CD4-positive, alpha-beta T cell (primary cell): ENCODE results near the gene TMPRSS6. TPM values are rescaled to one million over a fixed set of nuclear protein-coding genes. Genes with fewer than 3 reads are reported as not detected.

Experiments used
- ATAC-seq: fragments of 200-7000 bp; cut with Tn5 transposase; one replicate; pipeline ENCODE4 v1.10.0; 2022; ENCODE audit warnings: mild to moderate bottlenecking; ENCODE audit not compliant: poor library complexity
- CTCF ChIA-PET: fragments of 350-600 bp; sonication (Branson Sonifier 250); formaldehyde crosslinking; loops from one replicate; lab custom pipeline; 2021; ENCODE audit warnings: antibody characterized with exemption, inconsistent platforms; lab: Charles Lee
- POLR2A ChIA-PET: fragments of 350-600 bp; sonication (Branson Sonifier 250); formaldehyde crosslinking; loops from one replicate; lab custom pipeline; 2021; ENCODE audit warnings: antibody characterized with exemption, inconsistent platforms; lab: Charles Lee
- DNase-seq, 14 experiments: peaks; one replicate each; pipeline ENCODE4 v3.0.0-alpha.2; 2013 to 2020; ENCODE audit warnings: mixed read lengths in 2 of 14
- H3K27ac ChIP-seq, 2 donors: one replicate each; pipeline versions ENCODE4 v1.5.1 to v1.7.0; 2013; ENCODE audit warnings: low read length in 2 of 2, low read depth in 1 of 2, mild to moderate bottlenecking in 1 of 2
- H3K27me3 ChIP-seq, 2 experiments: 1 replicate in 1 of 2; 2 replicates in 1 of 2; pipeline versions ENCODE4 v1.6.1 to v1.7.0; 2013; ENCODE audit warnings: low read length in 2 of 2, control low read depth in 1 of 2, mild to moderate bottlenecking in 1 of 2, moderate library complexity in 1 of 2; ENCODE audit not compliant: insufficient read depth in 2 of 2, control insufficient read depth in 1 of 2
- H3K36me3 ChIP-seq: one replicate; pipeline ENCODE4 v1.6.1; 2013; ENCODE audit warnings: low read length, control low read depth; ENCODE audit not compliant: insufficient read depth
- H3K4me1 ChIP-seq: one replicate; pipeline ENCODE4 v1.6.1; 2013; ENCODE audit warnings: low read length, control low read depth; ENCODE audit not compliant: insufficient read depth
- H3K4me3 ChIP-seq: one replicate; pipeline ENCODE4 v1.5.1; 2013; ENCODE audit warnings: mild to moderate bottlenecking, low read length, moderate library complexity
- H3K9me3 ChIP-seq, 2 experiments: 1 replicate in 1 of 2; 2 replicates in 1 of 2; pipeline versions ENCODE4 v1.6.1 to v1.7.0; 2013; ENCODE audit warnings: low read length in 2 of 2, mild to moderate bottlenecking in 2 of 2, control low read depth in 1 of 2, moderate library complexity in 1 of 2; ENCODE audit not compliant: control insufficient read depth in 1 of 2, insufficient read depth in 1 of 2
- H3K27ac Mint-ChIP-seq: one replicate; pipeline ENCODE4 v1.8.0; 2020; ENCODE audit warnings: mixed read lengths
- H3K27me3 Mint-ChIP-seq: one replicate; pipeline ENCODE4 v1.8.0; 2021; ENCODE audit warnings: mixed read lengths
- H3K36me3 Mint-ChIP-seq: one replicate; pipeline ENCODE4 v1.8.0; 2021; ENCODE audit warnings: low read depth, mixed read lengths
- H3K4me1 Mint-ChIP-seq: one replicate; pipeline ENCODE4 v1.8.0; 2021; ENCODE audit warnings: low read depth, mixed read lengths
- H3K4me3 Mint-ChIP-seq: one replicate; pipeline ENCODE4 v1.8.0; 2020; ENCODE audit warnings: mild to moderate bottlenecking, mixed read lengths
- H3K9me3 Mint-ChIP-seq: one replicate; pipeline ENCODE4 v1.8.0; 2020; ENCODE audit warnings: mixed read lengths
- intact Hi-C, 2 experiments: fragments of 100-400 bp; cut with DNase I in 1 of 2; cut with micrococcal nuclease in 1 of 2; formaldehyde crosslinking; loops; one replicate each; pipeline versions ENCODE4 v1.15.1 to v1.9.0; 2023 to 2025; cut with DNase I, micrococcal nuclease
- total RNA-seq, 174 experiments: library from RNA in 2 of 174; stranded (reverse) in 2 of 174; gene quantifications; one replicate each; pipeline ENCODE4 v1.2.3 and lab custom pipeline; 2021 to 2026
- TF ChIP-seq, protein P1 (sequence below): fragments of 200-600 bp; IDR thresholded peaks from one replicate; pipeline ENCODE4 v1.8.0; 2022; ENCODE audit warnings: antibody characterized with exemption, mild to moderate bottlenecking

TMPRSS6 gene
- total RNA-seq, 2 experiments from 2014 or later, result 0.19 to 0.39 TPM

- H3K27ac ChIP-seq, result peak overlapping the region; percentile 46 to 64
- TF ChIP-seq, protein P1, sequence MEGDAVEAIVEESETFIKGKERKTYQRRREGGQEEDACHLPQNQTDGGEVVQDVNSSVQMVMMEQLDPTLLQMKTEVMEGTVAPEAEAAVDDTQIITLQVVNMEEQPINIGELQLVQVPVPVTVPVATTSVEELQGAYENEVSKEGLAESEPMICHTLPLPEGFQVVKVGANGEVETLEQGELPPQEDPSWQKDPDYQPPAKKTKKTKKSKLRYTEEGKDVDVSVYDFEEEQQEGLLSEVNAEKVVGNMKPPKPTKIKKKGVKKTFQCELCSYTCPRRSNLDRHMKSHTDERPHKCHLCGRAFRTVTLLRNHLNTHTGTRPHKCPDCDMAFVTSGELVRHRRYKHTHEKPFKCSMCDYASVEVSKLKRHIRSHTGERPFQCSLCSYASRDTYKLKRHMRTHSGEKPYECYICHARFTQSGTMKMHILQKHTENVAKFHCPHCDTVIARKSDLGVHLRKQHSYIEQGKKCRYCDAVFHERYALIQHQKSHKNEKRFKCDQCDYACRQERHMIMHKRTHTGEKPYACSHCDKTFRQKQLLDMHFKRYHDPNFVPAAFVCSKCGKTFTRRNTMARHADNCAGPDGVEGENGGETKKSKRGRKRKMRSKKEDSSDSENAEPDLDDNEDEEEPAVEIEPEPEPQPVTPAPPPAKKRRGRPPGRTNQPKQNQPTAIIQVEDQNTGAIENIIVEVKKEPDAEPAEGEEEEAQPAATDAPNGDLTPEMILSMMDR, result no peak
- Mint-ChIP-seq H3K27me3 (no peaks in the 10 kb centered on the region), H3K9me3 (no peaks in the 10 kb centered on the region), H3K4me3 (peak overlapping the region; percentile 93), H3K27ac (peak overlapping the region; percentile 97), H3K36me3 (peaks cover 55% of the 10 kb centered on the region), H3K4me1 (peaks cover 76% of the 10 kb centered on the region)
- H3K27me3 ChIP-seq, result no peaks in the 10 kb centered on the region
- intact Hi-C loops, result loop anchor here in 1 of 2 experiments (5.0 kb wide), 1 partner anchor 35 kb away; no protein-coding TSS in a partner anchor
- ChIA-PET CTCF (interaction anchor here (1.3 to 5.5 kb wide), 6 partner anchors 13 to 68 kb away, joined by 3 to 24 read pairs (median 6); no protein-coding TSS in a partner anchor), POLR2A (interaction anchor here (0.6 to 6.3 kb wide), 7 partner anchors 16 to 988 kb away, joined by 3 to 62 read pairs (median 4); no protein-coding TSS in a partner anchor)
- peaks cover 73% of the 10 kb centered on the region for H3K4me1 ChIP-seq
- H3K4me3 ChIP-seq, result peak overlapping the region; percentile 78
- no peaks in the 10 kb centered on the region for H3K9me3 ChIP-seq
- ATAC-seq (no peak), DNase-seq (peak in 3 of 14 experiments; percentile 28 to 65 (median 57))
- peaks cover 29% of the 10 kb centered on the region for H3K36me3 ChIP-seq
These were observed 37.9 kb upstream of the TMPRSS6 start for GRCh38 chr22:37147186-37147990.

- POLR2A ChIA-PET, result interaction anchor here (1.0 to 6.3 kb wide), 5 partner anchors 17 to 67 kb away, joined by 3 to 62 read pairs (median 4); no protein-coding TSS in a partner anchor
- peak overlapping the region; percentile 78 for H3K4me3 ChIP-seq
- CTCF ChIA-PET, result interaction anchor here (1.3 to 5.5 kb wide), 6 partner anchors 12 to 67 kb away, joined by 3 to 24 read pairs (median 8); no protein-coding TSS in a partner anchor
- no peaks in the 10 kb centered on the region for H3K9me3 ChIP-seq
- Mint-ChIP-seq H3K4me1 (peaks cover 71% of the 10 kb centered on the region), H3K27me3 (no peaks in the 10 kb centered on the region), H3K4me3 (peak overlapping the region; percentile 93), H3K36me3 (peaks cover 57% of the 10 kb centered on the region), H3K9me3 (no peaks in the 10 kb centered on the region), H3K27ac (peak overlapping the region; percentile 97)
- H3K36me3 ChIP-seq, result peaks cover 36% of the 10 kb centered on the region
- peak overlapping the region; percentile 9 to 64 for H3K27ac ChIP-seq
- no peaks in the 10 kb centered on the region for H3K27me3 ChIP-seq
- no peak for ATAC-seq
- intact Hi-C loops, result loop anchor here in 1 of 2 experiments (5.0 kb wide), 1 partner anchor 34 kb away; no protein-coding TSS in a partner anchor
- DNase-seq, result no peak
- peaks cover 79% of the 10 kb centered on the region for H3K4me1 ChIP-seq
- TF ChIP-seq, protein P1, result no peak
These were observed 37.1 kb upstream of the TMPRSS6 start for GRCh38 chr22:37146507-37147180.

- Histone ChIP-seq H3K27me3 (no peaks in the 10 kb centered on the region), H3K27ac (peak overlapping the region; percentile 29 to 64), H3K4me3 (peak overlapping the region; percentile 78), H3K36me3 (peaks cover 43% of the 10 kb centered on the region), H3K9me3 (no peaks in the 10 kb centered on the region), H3K4me1 (peaks cover 82% of the 10 kb centered on the region)
- intact Hi-C loops, result loop anchor here in 1 of 2 experiments (5.0 kb wide), 1 partner anchor 34 kb away; no protein-coding TSS in a partner anchor
- ATAC-seq (no peak), DNase-seq (peak in 1 of 14 experiments; percentile 39)
- peak overlapping the region; percentile 97 for H3K27ac Mint-ChIP-seq
- ChIA-PET CTCF (interaction anchor here (2.6 kb wide), 1 partner anchor 23 kb away, joined by 8 read pairs; no protein-coding TSS in a partner anchor), POLR2A (interaction anchor here (6.3 kb wide), 1 partner anchor 18 kb away, joined by 62 read pairs; no protein-coding TSS in a partner anchor)
- no peaks in the 10 kb centered on the region for H3K27me3 Mint-ChIP-seq
- H3K9me3 Mint-ChIP-seq, result no peaks in the 10 kb centered on the region
- TF ChIP-seq, protein P1, result no peak
- peaks cover 65% of the 10 kb centered on the region for H3K4me1 Mint-ChIP-seq
- peak overlapping the region; percentile 93 for H3K4me3 Mint-ChIP-seq
- peaks cover 57% of the 10 kb centered on the region for H3K36me3 Mint-ChIP-seq
These were observed 36.5 kb upstream of the TMPRSS6 start for GRCh38 chr22:37146051-37146385.
